HCT116 (cell line): ENCODE measurements around the gene QKI. TPM values are rescaled to one million over a fixed set of nuclear protein-coding genes. Genes with fewer than 3 reads are reported as not detected.
A peak's percentile ranks its signal among the peaks of the same experiment; 100 is the strongest.

Experiments used
- ATAC-seq: fragments of 200-7000 bp; cut with Tn5 transposase; 2 replicates; pipeline ENCODE4 v1.9.1; 2020; ENCODE audit warnings: mild to moderate bottlenecking, moderate library complexity
- BruUV-seq: library from RNA; stranded (reverse); fragments of 400-500 nt; replicated peaks from 2 replicates; lab custom pipeline; 2021; lab: Mats Ljungman, UMichigan
- CTCF ChIA-PET: fragments of 300-600 bp; sonication (Branson Sonifier 250); formaldehyde crosslinking; loops from one replicate; lab custom pipeline; 2021; ENCODE audit warnings: antibody characterized with exemption; lab: Charles Lee
- POLR2A ChIA-PET: fragments of 300-600, 350-600 bp; sonication (Branson Sonifier 250); formaldehyde crosslinking; loops from one replicate; lab custom pipeline; 2021; ENCODE audit warnings: antibody characterized with exemption; lab: Charles Lee
- RAD21 ChIA-PET, 2 experiments: fragments of 300-600 bp; sonication (Branson Sonifier 250); formaldehyde crosslinking; loops; one replicate each; lab custom pipeline; 2023; ENCODE audit warnings: low total read pairs in 2 of 2; ENCODE audit not compliant: uncharacterized antibody in 2 of 2, unreplicated experiment in 2 of 2, low non-redundant PET in 1 of 2; lab: Charles Lee
- DNase-seq: peaks from one replicate; pipeline ENCODE4 v3.0.0-alpha.2; 2010; ENCODE audit warnings: low read depth, low spot score
- H2AFZ ChIP-seq: fragments of 200-600 bp; shearing (Covaris generic), sonication (generic); 2 replicates; pipeline ENCODE4 v1.6.1; 2017; ENCODE audit warnings: low read depth, mixed run types, mixed read lengths, antibody characterized with exemption, low read length; ENCODE audit not compliant: poor library complexity, severe bottlenecking
- H3K27ac ChIP-seq: 2 replicates; pipeline ENCODE4 v1.5.1; 2012; ENCODE audit warnings: low read depth, low read length
- H3K27me3 ChIP-seq: fragments of 200-600 bp; sonication (generic); 2 replicates; pipeline ENCODE4 v1.6.1; 2016; ENCODE audit warnings: mixed run types, low read length, mixed read lengths; ENCODE audit not compliant: insufficient read depth
- H3K36me3 ChIP-seq, 2 experiments: fragments of 200-500 bp in 1 of 2; fragments of 200-600 bp in 1 of 2; sonication (Bioruptor generic) in 1 of 2; sonication (generic) in 1 of 2; 2 replicates each; pipeline versions ENCODE4 v1.5.1 to v1.6.1; 2014 to 2016; ENCODE audit warnings: low read length in 2 of 2, inconsistent platforms in 1 of 2, mixed read lengths in 1 of 2, mixed run types in 1 of 2; ENCODE audit not compliant: insufficient read depth in 2 of 2, control insufficient read depth in 1 of 2
- H3K4me1 ChIP-seq, 2 experiments: fragments of 200-600 bp in 1 of 2; sonication (generic) in 1 of 2; 2 replicates each; pipeline versions ENCODE4 v1.5.1 to v1.6.1; 2012 to 2017; ENCODE audit warnings: low read length in 2 of 2, inconsistent platforms in 1 of 2, mild to moderate bottlenecking in 1 of 2, mixed read lengths in 1 of 2, mixed run types in 1 of 2, moderate library complexity in 1 of 2; ENCODE audit not compliant: insufficient read depth in 2 of 2, control insufficient read depth in 1 of 2
- H3K4me2 ChIP-seq: fragments of 200-600 bp; sonication (generic); 2 replicates; pipeline ENCODE4 v1.6.1; 2017; ENCODE audit warnings: mixed run types, low read length, mixed read lengths
- H3K4me3 ChIP-seq, 2 experiments: fragments of 200-600 bp in 1 of 2; sonication (generic) in 1 of 2; replicated peaks in 1 of 2; 2 replicates each; pipeline ENCODE4 v1.5.1; 2011 to 2016; ENCODE audit warnings: low read length in 2 of 2, control low read depth in 1 of 2, low read depth in 1 of 2, mild to moderate bottlenecking in 1 of 2, mixed read lengths in 1 of 2, mixed run types in 1 of 2
- H3K79me2 ChIP-seq: fragments of 200-600 bp; sonication (generic); 2 replicates; pipeline ENCODE4 v1.6.1; 2017; ENCODE audit warnings: mild to moderate bottlenecking, mixed run types, low read length, moderate library complexity, mixed read lengths; ENCODE audit not compliant: insufficient read depth
- H3K9ac ChIP-seq: fragments of 200-600 bp; sonication (generic); 2 replicates; pipeline ENCODE4 v1.6.1; 2016; ENCODE audit warnings: low read length, mixed read lengths
- H3K9me2 ChIP-seq: fragments of 200-600 bp; sonication (generic), shearing (Covaris generic); 2 replicates; pipeline ENCODE4 v1.6.1; 2017; ENCODE audit warnings: mixed run types, mild to moderate bottlenecking, moderate library complexity; ENCODE audit not compliant: insufficient read depth
- H3K9me3 ChIP-seq, 2 experiments: fragments of 200-500 bp in 1 of 2; fragments of 200-600 bp in 1 of 2; sonication (Bioruptor generic) in 1 of 2; sonication (generic) in 1 of 2; 2 replicates each; pipeline ENCODE4 v1.6.1; 2014 to 2017; ENCODE audit warnings: low read length in 2 of 2, mixed read lengths in 2 of 2, inconsistent platforms in 1 of 2, low read depth in 1 of 2, mild to moderate bottlenecking in 1 of 2, mixed run types in 1 of 2, moderate library complexity in 1 of 2; ENCODE audit not compliant: control insufficient read depth in 1 of 2, insufficient read depth in 1 of 2
- H4K20me1 ChIP-seq: fragments of 200-600 bp; sonication (generic), shearing (Covaris generic); 2 replicates; pipeline ENCODE4 v1.6.1; 2017; ENCODE audit warnings: mixed run types, mild to moderate bottlenecking, moderate library complexity; ENCODE audit not compliant: insufficient read depth
- CBX3 ChIP-seq: IDR thresholded peaks from 2 replicates; pipeline ENCODE4 v1.6.1; 2012; ENCODE audit warnings: low read depth
- CEBPB ChIP-seq: IDR thresholded peaks from 2 replicates; pipeline ENCODE4 v1.6.1; 2012; ENCODE audit warnings: low read depth
- FOSL1 ChIP-seq: IDR thresholded peaks from 2 replicates; pipeline ENCODE4 v1.6.1; 2012; ENCODE audit warnings: low read depth
- POLR2A ChIP-seq: IDR thresholded peaks from 2 replicates; pipeline ENCODE4 v1.7.0; 2011; ENCODE audit warnings: borderline replicate concordance; ENCODE audit not compliant: insufficient read depth, insufficient read length; ENCODE audit errors: extremely low read depth
- SP1 ChIP-seq: IDR thresholded peaks from 2 replicates; pipeline ENCODE4 v1.6.1; 2012; ENCODE audit warnings: low read depth
- YY1 ChIP-seq: IDR thresholded peaks from 2 replicates; pipeline ENCODE4 v1.6.1; 2011; ENCODE audit warnings: low read length, low read depth, moderate library complexity, mild to moderate bottlenecking; ENCODE audit not compliant: insufficient replicate concordance; ENCODE audit errors: extremely low read depth
- intact Hi-C: fragments of 100-400 bp; cut with micrococcal nuclease; formaldehyde crosslinking; loops from 2 replicates; pipeline ENCODE4 v1.10.0; 2022
- total RNA-seq: library from RNA; stranded (reverse); gene quantifications from one replicate; pipeline ENCODE4 v1.2.1, GENCODE V29; 2021; ENCODE audit not compliant: unreplicated experiment
- TF ChIP-seq, protein P1 (sequence below): IDR thresholded peaks from 2 replicates; pipeline ENCODE4 v1.6.1; 2012; ENCODE audit warnings: low read depth
- TF ChIP-seq, protein P2 (sequence below), 3 experiments: fragments of 200-600 bp in 1 of 3; sonication (generic) in 1 of 3; IDR thresholded peaks in 2 of 3; conservative IDR thresholded peaks in 1 of 3; 2 replicates each; pipeline ENCODE4 v1.5.1; 2012 to 2017; ENCODE audit warnings: low read depth in 2 of 3, low read length in 2 of 3, antibody characterized with exemption in 1 of 3, borderline replicate concordance in 1 of 3, control low read depth in 1 of 3, mild to moderate bottlenecking in 1 of 3, mixed read lengths in 1 of 3, mixed run types in 1 of 3, moderate library complexity in 1 of 3; ENCODE audit not compliant: insufficient read depth in 1 of 3

The QKI gene
- total RNA-seq, 1 experiment from 2014 or later: 35.3 TPM

DNA sequence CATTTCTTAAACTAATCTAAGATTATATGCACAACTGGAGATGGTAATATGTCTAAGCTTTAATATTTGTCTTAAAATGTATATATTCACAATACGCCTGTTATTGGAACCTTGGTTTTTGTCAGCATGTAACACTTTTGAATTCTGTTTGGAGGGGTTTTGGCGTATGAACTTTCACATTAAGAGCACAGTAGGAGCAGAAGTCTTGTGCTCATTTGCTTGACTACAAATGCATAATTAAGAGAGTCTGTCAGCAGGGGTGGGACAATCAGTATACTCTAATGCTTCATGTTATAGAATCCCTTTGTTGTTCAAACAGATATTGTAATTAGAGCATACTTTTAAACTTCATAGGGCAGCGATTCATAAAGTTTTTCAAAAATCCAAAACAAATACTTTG, 112.8 kb downstream of the QKI start:
- H3K4me3 ChIP-seq: no peak overlapping the region
- ChIA-PET RAD21 (no interaction called here), POLR2A (no interaction called here)
- no peak overlapping the region for H2AFZ ChIP-seq
- no peaks in the 10 kb centered on the region for H3K9me2 ChIP-seq
- peaks cover 20% of the 10 kb centered on the region for H3K79me2 ChIP-seq
- H3K27ac ChIP-seq: no peak overlapping the region
- H3K4me2 ChIP-seq: no peak overlapping the region
- H3K36me3 ChIP-seq: no peaks in the 10 kb centered on the region
- peaks cover 2 to 19% of the 10 kb centered on the region in 2 experiments; a peak in 2 of 4 replicates for H3K4me1 ChIP-seq
- 0 out of 2 replicates have a peak, but pooled peaks cover 5% of the 10 kb centered on the region for H4K20me1 ChIP-seq
- ATAC-seq (no peak), DNase-seq (no peak)
- H3K9ac ChIP-seq: no peak overlapping the region
- intact Hi-C loops: no loop called here
- no peaks in the 10 kb centered on the region for H3K27me3 ChIP-seq
- H3K9me3 ChIP-seq: no peaks in the 10 kb centered on the region
- TF ChIP-seq CBX3 (no peak), YY1 (no peak), CEBPB (no peak), SP1 (no peak), POLR2A (no peak), FOSL1 (no peak)
- TF ChIP-seq, protein P1, sequence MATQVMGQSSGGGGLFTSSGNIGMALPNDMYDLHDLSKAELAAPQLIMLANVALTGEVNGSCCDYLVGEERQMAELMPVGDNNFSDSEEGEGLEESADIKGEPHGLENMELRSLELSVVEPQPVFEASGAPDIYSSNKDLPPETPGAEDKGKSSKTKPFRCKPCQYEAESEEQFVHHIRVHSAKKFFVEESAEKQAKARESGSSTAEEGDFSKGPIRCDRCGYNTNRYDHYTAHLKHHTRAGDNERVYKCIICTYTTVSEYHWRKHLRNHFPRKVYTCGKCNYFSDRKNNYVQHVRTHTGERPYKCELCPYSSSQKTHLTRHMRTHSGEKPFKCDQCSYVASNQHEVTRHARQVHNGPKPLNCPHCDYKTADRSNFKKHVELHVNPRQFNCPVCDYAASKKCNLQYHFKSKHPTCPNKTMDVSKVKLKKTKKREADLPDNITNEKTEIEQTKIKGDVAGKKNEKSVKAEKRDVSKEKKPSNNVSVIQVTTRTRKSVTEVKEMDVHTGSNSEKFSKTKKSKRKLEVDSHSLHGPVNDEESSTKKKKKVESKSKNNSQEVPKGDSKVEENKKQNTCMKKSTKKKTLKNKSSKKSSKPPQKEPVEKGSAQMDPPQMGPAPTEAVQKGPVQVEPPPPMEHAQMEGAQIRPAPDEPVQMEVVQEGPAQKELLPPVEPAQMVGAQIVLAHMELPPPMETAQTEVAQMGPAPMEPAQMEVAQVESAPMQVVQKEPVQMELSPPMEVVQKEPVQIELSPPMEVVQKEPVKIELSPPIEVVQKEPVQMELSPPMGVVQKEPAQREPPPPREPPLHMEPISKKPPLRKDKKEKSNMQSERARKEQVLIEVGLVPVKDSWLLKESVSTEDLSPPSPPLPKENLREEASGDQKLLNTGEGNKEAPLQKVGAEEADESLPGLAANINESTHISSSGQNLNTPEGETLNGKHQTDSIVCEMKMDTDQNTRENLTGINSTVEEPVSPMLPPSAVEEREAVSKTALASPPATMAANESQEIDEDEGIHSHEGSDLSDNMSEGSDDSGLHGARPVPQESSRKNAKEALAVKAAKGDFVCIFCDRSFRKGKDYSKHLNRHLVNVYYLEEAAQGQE: no peak
- TF ChIP-seq, all 23 proteins: peak for 0
- BruUV-seq: no TSS peak
- CTCF ChIA-PET: no interaction called here

DNA sequence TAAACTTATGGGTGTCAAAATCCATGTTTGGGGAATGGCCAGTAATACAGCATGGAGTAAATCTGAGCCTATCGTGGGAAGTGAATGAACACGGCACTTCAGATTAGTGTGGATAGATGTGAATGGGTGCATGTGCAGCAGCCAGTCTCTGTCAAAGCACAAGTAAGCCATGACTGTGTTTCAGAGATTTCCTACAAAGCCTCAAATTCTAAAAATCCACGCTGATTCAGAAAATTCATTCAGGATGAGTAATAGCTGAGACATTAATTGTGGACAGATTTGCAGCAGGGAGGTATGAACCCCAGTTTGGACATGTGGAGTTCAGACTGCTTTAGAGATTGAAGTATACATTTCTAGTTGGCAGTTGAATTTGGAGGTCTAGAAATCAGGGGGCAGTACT, 115.1 kb downstream of the QKI start:
- intact Hi-C loops: no loop called here
- DNase-seq (no peak), ATAC-seq (peak; percentile 53)
- Histone ChIP-seq H2AFZ (no peak overlapping the region), H4K20me1 (0 out of 2 replicates have a peak, but pooled peaks cover 5% of the 10 kb centered on the region), H3K9me3 (no peaks in the 10 kb centered on the region), H3K9me2 (no peaks in the 10 kb centered on the region), H3K27ac (no peak overlapping the region), H3K36me3 (no peaks in the 10 kb centered on the region), H3K79me2 (peaks cover 35% of the 10 kb centered on the region), H3K4me2 (peak overlapping the region; percentile 9; the same call in 1 of the 2 replicates), H3K27me3 (no peaks in the 10 kb centered on the region), H3K9ac (no peak overlapping the region), H3K4me1 (peaks cover 4 to 33% of the 10 kb centered on the region in 2 experiments; a peak in 3 of 4 replicates), H3K4me3 (no peak overlapping the region)
- RAD21 ChIA-PET: no interaction called here
- CTCF ChIA-PET: interaction anchor here (0.6 kb wide), 1 partner anchor 118 kb away, joined by 3 read pairs; no protein-coding TSS in a partner anchor
- TF ChIP-seq, protein P2, sequence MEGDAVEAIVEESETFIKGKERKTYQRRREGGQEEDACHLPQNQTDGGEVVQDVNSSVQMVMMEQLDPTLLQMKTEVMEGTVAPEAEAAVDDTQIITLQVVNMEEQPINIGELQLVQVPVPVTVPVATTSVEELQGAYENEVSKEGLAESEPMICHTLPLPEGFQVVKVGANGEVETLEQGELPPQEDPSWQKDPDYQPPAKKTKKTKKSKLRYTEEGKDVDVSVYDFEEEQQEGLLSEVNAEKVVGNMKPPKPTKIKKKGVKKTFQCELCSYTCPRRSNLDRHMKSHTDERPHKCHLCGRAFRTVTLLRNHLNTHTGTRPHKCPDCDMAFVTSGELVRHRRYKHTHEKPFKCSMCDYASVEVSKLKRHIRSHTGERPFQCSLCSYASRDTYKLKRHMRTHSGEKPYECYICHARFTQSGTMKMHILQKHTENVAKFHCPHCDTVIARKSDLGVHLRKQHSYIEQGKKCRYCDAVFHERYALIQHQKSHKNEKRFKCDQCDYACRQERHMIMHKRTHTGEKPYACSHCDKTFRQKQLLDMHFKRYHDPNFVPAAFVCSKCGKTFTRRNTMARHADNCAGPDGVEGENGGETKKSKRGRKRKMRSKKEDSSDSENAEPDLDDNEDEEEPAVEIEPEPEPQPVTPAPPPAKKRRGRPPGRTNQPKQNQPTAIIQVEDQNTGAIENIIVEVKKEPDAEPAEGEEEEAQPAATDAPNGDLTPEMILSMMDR (IDR thresholded peaks at IDR 0.05 in 2 of 3, conservative IDR thresholded peaks at IDR 0.05 in 1 of 3; ENCODE audit: borderline replicate concordance in 1 of 3, insufficient read depth in 1 of 3, low read depth in 2 of 3, low read length in 2 of 3): no peak
- peak; percentile 26; the same call in 1 of the 2 replicates for TF ChIP-seq FOSL1
- POLR2A ChIA-PET: no interaction called here
- BruUV-seq: no TSS peak
